Subcutaneous abdominal adipose tissue (tissue), 5 donors: ENCODE measurements around the gene CD96.
"Not testable (repeated sequence)": the region's sequence is repeated elsewhere in the genome, so short reads cannot be mapped to it uniquely, and the experiment has no call there.

ENCODE experiments used
- H3K27ac ChIP-seq: one replicate; pipeline ENCODE4 v1.7.0; 2013; ENCODE audit warnings: low read depth, mild to moderate bottlenecking, inconsistent platforms, low read length, moderate library complexity
- H3K27me3 ChIP-seq, 5 donors: one replicate each; pipeline ENCODE4 v1.7.0; 2013; ENCODE audit warnings: low read length in 5 of 5, inconsistent platforms in 1 of 5; ENCODE audit not compliant: control insufficient read depth in 5 of 5, insufficient read depth in 4 of 5
- H3K36me3 ChIP-seq, 5 donors: one replicate each; pipeline ENCODE4 v1.7.0; 2013; ENCODE audit warnings: low read length in 5 of 5; ENCODE audit not compliant: control insufficient read depth in 5 of 5, insufficient read depth in 5 of 5
- H3K4me1 ChIP-seq, 5 donors: one replicate each; pipeline ENCODE4 v1.7.0; 2013; ENCODE audit warnings: low read length in 5 of 5, mild to moderate bottlenecking in 3 of 5, moderate library complexity in 1 of 5; ENCODE audit not compliant: control insufficient read depth in 5 of 5, insufficient read depth in 5 of 5
- H3K4me3 ChIP-seq, 5 donors: one replicate each; pipeline ENCODE4 v1.7.0; 2013; ENCODE audit warnings: low read length in 5 of 5, low read depth in 1 of 5
- H3K9ac ChIP-seq, 5 donors: one replicate each; pipeline ENCODE4 v1.7.0; 2013; ENCODE audit warnings: low read length in 5 of 5, mild to moderate bottlenecking in 4 of 5, moderate library complexity in 3 of 5
- H3K9me3 ChIP-seq, 5 donors: one replicate each; pipeline ENCODE4 v1.7.0; 2013; ENCODE audit warnings: low read length in 5 of 5; ENCODE audit not compliant: control insufficient read depth in 5 of 5
- donor health status: healthy.
- donor health status: healthy.
- donor health status: healthy.
- donor health status: healthy.
- donor health status: healthy.

CD96 gene

DNA sequence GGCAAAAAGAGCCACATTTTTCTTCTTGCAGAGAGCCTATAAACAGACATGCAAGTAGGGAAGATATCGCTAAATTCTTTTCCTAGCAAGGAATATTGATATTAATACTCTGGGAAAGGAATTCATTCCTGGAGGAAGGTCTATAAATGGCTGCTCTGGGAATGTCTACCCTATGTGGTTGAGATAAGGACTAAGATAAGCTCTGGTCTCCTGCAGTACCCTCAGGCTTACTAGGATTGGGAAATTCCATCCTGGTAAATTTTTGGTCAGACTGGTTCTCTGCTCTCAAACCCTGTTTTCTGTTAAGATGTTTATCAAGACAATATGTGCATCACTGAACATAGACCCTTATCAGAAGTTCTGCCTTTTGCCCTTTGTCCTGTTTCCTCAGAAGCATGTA, 17.5 kb upstream of the CD96 start:
- not testable (repeated sequence) for H3K36me3 ChIP-seq, H3K4me3 ChIP-seq, H3K4me1 ChIP-seq, H3K9me3 ChIP-seq, H3K27me3 ChIP-seq, H3K27ac ChIP-seq, H3K9ac ChIP-seq

- Histone ChIP-seq H3K9ac (no peak overlapping the region), H3K27ac (no peak overlapping the region), H3K4me1 (no peaks in the 10 kb centered on the region), H3K4me3 (no peak overlapping the region), H3K9me3 (no peaks in the 10 kb centered on the region), H3K27me3 (no peaks in the 10 kb centered on the region), H3K36me3 (no peaks in the 10 kb centered on the region)
Observed at GRCh38 chr3:111531446-111531845, 10.6 kb upstream of the CD96 start.

- H3K27ac ChIP-seq, result no peak overlapping the region
- H3K4me1 ChIP-seq, result no peaks in the 10 kb centered on the region
- H3K9me3 ChIP-seq, result no peaks in the 10 kb centered on the region
- H3K36me3 ChIP-seq, result no peaks in the 10 kb centered on the region
- no peak overlapping the region for H3K9ac ChIP-seq
- H3K27me3 ChIP-seq, result no peaks in the 10 kb centered on the region
- no peak overlapping the region for H3K4me3 ChIP-seq
Observed at GRCh38 chr3:111534701-111535100, 7.3 kb upstream of the CD96 start.

DNA sequence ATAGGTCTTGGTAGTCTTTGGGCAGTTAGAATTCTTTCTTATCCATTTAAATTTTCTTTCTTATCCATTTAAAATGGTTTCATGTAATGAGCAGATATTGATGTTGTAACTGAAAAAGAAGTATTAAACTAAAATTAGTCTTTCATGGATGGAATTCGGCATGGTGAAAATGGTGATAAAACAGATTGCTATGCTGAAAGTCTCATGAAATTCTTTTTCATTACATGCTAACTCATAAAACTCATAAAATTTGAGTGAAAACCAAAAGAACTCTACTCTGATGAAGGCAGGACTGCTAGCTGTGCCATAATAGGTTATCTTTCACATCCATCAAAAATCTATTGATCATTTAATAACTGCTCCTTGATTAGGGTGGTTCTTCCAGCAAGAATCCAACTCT, 3.9 kb upstream of the CD96 start:
- Histone ChIP-seq H3K36me3 (no peaks in the 10 kb centered on the region), H3K9me3 (no peaks in the 10 kb centered on the region), H3K27me3 (no peaks in the 10 kb centered on the region), H3K9ac (no peak overlapping the region), H3K4me1 (no peaks in the 10 kb centered on the region), H3K27ac (no peak overlapping the region), H3K4me3 (no peak overlapping the region)

- no peak overlapping the region for H3K9ac ChIP-seq
- no peak overlapping the region for H3K27ac ChIP-seq
Observed at GRCh38 chr3:111538681-111539083, 3.3 kb upstream of the CD96 start.

GRCh38 chr3:111539351-111540331, 2.4 kb upstream of the CD96 start:
- no peaks in the 10 kb centered on the region for H3K9me3 ChIP-seq
- H3K27me3 ChIP-seq, result no peaks in the 10 kb centered on the region
- no peaks in the 10 kb centered on the region for H3K4me1 ChIP-seq
- no peak overlapping the region for H3K4me3 ChIP-seq
- H3K36me3 ChIP-seq, result no peaks in the 10 kb centered on the region
- H3K9ac ChIP-seq, result no peak overlapping the region
- H3K27ac ChIP-seq, result no peak overlapping the region

More at GRCh38 chr3:111538681-111539083, 3.3 kb upstream of the CD96 start:
- H3K4me1 ChIP-seq, result no peaks in the 10 kb centered on the region
- no peaks in the 10 kb centered on the region for H3K36me3 ChIP-seq
- no peaks in the 10 kb centered on the region for H3K9me3 ChIP-seq
- no peaks in the 10 kb centered on the region for H3K27me3 ChIP-seq
- no peak overlapping the region for H3K4me3 ChIP-seq

GRCh38 chr3:111541391-111541790, 606 bp upstream of the CD96 start:
- H3K27me3 ChIP-seq, result no peaks in the 10 kb centered on the region
- H3K9me3 ChIP-seq, result no peaks in the 10 kb centered on the region
- no peak overlapping the region for H3K4me3 ChIP-seq
- H3K36me3 ChIP-seq, result no peaks in the 10 kb centered on the region
- no peak overlapping the region for H3K27ac ChIP-seq
- H3K9ac ChIP-seq, result no peak overlapping the region
- H3K4me1 ChIP-seq, result no peaks in the 10 kb centered on the region

DNA sequence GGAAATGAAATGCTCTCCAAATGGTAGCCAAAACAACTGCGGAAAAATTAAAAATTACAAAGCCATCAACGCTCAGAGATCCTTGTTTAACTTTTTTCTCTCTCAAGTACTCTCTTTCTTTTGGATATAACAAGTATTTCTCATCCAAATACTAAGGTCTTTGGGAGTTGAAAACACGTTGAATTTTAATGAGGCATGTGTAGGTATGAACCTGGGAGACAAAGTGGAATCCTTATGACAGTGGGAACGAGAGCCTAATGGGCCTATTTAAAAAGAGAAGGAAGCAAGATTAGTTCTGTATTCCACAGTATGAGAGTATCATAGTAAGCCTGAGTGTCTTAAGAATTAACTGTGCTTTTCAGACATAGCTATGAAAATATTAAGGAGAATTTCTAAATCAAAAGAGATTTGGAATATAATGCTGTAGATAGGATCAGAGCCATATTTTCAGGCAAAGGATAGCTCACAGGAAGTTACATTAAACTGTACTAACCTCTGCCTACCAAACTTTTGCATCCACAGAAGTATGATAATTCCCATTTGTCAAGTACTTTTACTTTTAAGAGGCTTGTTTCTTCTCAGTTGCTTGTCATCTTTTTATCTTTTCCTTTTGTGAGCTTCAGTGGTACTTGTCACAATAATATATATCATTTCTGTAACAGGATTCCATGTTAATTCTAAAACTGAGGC, 759 bp downstream of the CD96 start:
- Histone ChIP-seq H3K36me3 (no peaks in the 10 kb centered on the region), H3K27ac (no peak overlapping the region), H3K4me3 (peak overlapping the region in 1 of 5 donors; percentile 11), H3K4me1 (no peaks in the 10 kb centered on the region), H3K27me3 (no peaks in the 10 kb centered on the region), H3K9ac (no peak overlapping the region), H3K9me3 (no peaks in the 10 kb centered on the region)

- Histone ChIP-seq H3K27me3 (no peaks in the 10 kb centered on the region), H3K9me3 (no peaks in the 10 kb centered on the region), H3K9ac (no peak overlapping the region), H3K4me3 (no peak overlapping the region), H3K4me1 (peaks cover 0 to 3% (median 0%) of the 10 kb centered on the region in 5 donors), H3K27ac (no peak overlapping the region), H3K36me3 (no peaks in the 10 kb centered on the region)
Observed at GRCh38 chr3:111545349-111545748, 3.4 kb downstream of the CD96 start.

GRCh38 chr3:111547631-111548030, 5.6 kb downstream of the CD96 start:
- no peak overlapping the region for H3K27ac ChIP-seq
- no peak overlapping the region for H3K4me3 ChIP-seq
- no peaks in the 10 kb centered on the region for H3K27me3 ChIP-seq
- H3K4me1 ChIP-seq, result peaks cover 0 to 3% (median 0%) of the 10 kb centered on the region in 5 donors
- no peaks in the 10 kb centered on the region for H3K36me3 ChIP-seq
- H3K9ac ChIP-seq, result no peak overlapping the region
- no peaks in the 10 kb centered on the region for H3K9me3 ChIP-seq
